HG03432 (cell line): ENCODE data around the gene DIRAS1.

ENCODE experiments used
- ATAC-seq: cut with Tn5 transposase; IDR thresholded peaks from one replicate; pipeline ENCODE4 v1.9.1; 2021; ENCODE audit warnings: mild to moderate bottlenecking, moderate library complexity; ENCODE audit not compliant: unreplicated experiment

The DIRAS1 gene

GRCh38 chr19:2720777-2721569 is at the start of gene DIRAS1:
Gene DIRAS1, minus strand, starts transcription at chr19:2721372. Its CDS starts 3,566 bp downstream, at chr19:2717806.
- ATAC-seq, result no peak

- ATAC-seq, result no peak
Observed at GRCh38 chr19:2770055-2771013, 49.2 kb upstream of the DIRAS1 start.

- no peak for ATAC-seq
Observed at GRCh38 chr19:2769218-2769617, 48.0 kb upstream of the DIRAS1 start.

GRCh38 chr19:2768365-2769132 is 47.4 kb upstream of the DIRAS1 start:
- no peak for ATAC-seq

- no peak for ATAC-seq
Observed at GRCh38 chr19:2767688-2768087, 46.5 kb upstream of the DIRAS1 start.

GRCh38 chr19:2766594-2767372 is 45.6 kb upstream of the DIRAS1 start:
- ATAC-seq, result no peak

GRCh38 chr19:2765376-2765775 is 44.2 kb upstream of the DIRAS1 start:
- ATAC-seq, result no peak

- no peak for ATAC-seq
Observed at GRCh38 chr19:2764945-2765344, 43.8 kb upstream of the DIRAS1 start.

- ATAC-seq, result no peak
Observed at GRCh38 chr19:2763687-2764086, 42.5 kb upstream of the DIRAS1 start.

GRCh38 chr19:2762783-2763496 is 41.8 kb upstream of the DIRAS1 start:
- ATAC-seq, result no peak

- ATAC-seq, result no peak
Observed at GRCh38 chr19:2761876-2762782, 41.0 kb upstream of the DIRAS1 start.

GRCh38 chr19:2761309-2761677 is 40.1 kb upstream of the DIRAS1 start:
- ATAC-seq, result no peak

GRCh38 chr19:2759965-2760364 is 38.8 kb upstream of the DIRAS1 start:
- ATAC-seq, result no peak

- ATAC-seq, result no peak
Observed at GRCh38 chr19:2759362-2759761, 38.2 kb upstream of the DIRAS1 start.

- ATAC-seq, result no peak
Observed at GRCh38 chr19:2758601-2759313, 37.6 kb upstream of the DIRAS1 start.

GRCh38 chr19:2756921-2757881 is 36.0 kb upstream of the DIRAS1 start:
- no peak for ATAC-seq

GRCh38 chr19:2756477-2756876 is 35.3 kb upstream of the DIRAS1 start:
- ATAC-seq, result no peak
